K562 (cell line): ENCODE data around the gene DAGLA. TPM values are rescaled to one million over a fixed set of nuclear protein-coding genes. Genes with fewer than 3 reads are reported as not detected.

ENCODE experiments used
- CTCF ChIP-seq, 3 experiments: IDR thresholded peaks in 2 of 3; conservative IDR thresholded peaks in 1 of 3; 2 replicates each; pipeline ENCODE4 v1.5.1; 2011 to 2012; ENCODE audit warnings: low read length in 3 of 3, mild to moderate bottlenecking in 3 of 3, control low read depth in 2 of 3, improper control_type of control experiment in 1 of 3, inconsistent platforms in 1 of 3, low read depth in 1 of 3, mixed read lengths in 1 of 3, moderate library complexity in 1 of 3; ENCODE audit not compliant: insufficient read depth in 2 of 3
- FOXK1 ChIP-seq: sonication (generic); formaldehyde crosslinking; IDR thresholded peaks from 2 replicates; pipeline ENCODE4 v1.8.0; 2022; ENCODE audit warnings: missing genetic modification reagents, mild to moderate bottlenecking, borderline replicate concordance
- ILF3 ChIP-seq: fragments of 450-650 bp; IDR thresholded peaks from 2 replicates; pipeline ENCODE4 v1.6.1; 2018; ENCODE audit warnings: antibody characterized with exemption, mild to moderate bottlenecking, moderate library complexity, borderline replicate concordance
- PHF20 ChIP-seq: fragments of 450-650 bp; IDR thresholded peaks from 2 replicates; pipeline ENCODE4 v1.6.1; 2018; ENCODE audit not compliant: partially characterized antibody
- PML ChIP-seq: IDR thresholded peaks from 2 replicates; pipeline ENCODE4 v1.6.1; 2012; ENCODE audit warnings: low read length, inconsistent platforms
- ZFPM2 ChIP-seq: fragments of 250-450 bp; sonication (Bioruptor Pico); IDR thresholded peaks from 2 replicates; pipeline ENCODE4 v1.5.1; 2022; ENCODE audit warnings: mild to moderate bottlenecking
- ZNF407 ChIP-seq: fragments of 450-650 bp; IDR thresholded peaks from 2 replicates; pipeline ENCODE4 v1.6.1; 2016; ENCODE audit warnings: low read depth
- polyA plus RNA-seq, 8 experiments: library from polyadenylated mRNA; depleted of rRNA in 4 of 8; stranded (reverse) in 5 of 8; unstranded in 3 of 8; fragments of >200 nt; fragmentation: Nextera tagmentation in 2 of 8; fragmentation: Illumina TruSeq in 1 of 8; extraction: Ambion mirVana in 2 of 8; extraction: Trizol in 1 of 8; gene quantifications; 2 replicates each; pipeline versions ENCODE4 v1.2.1 to v1.2.3, GENCODE V29; 2011 to 2014; ENCODE audit warnings: inconsistent platforms in 1 of 8, missing spikeins in 1 of 8
- total RNA-seq, 7 experiments: library from RNA; depleted of rRNA in 6 of 7; stranded (reverse); fragments of >200 nt in 6 of 7; fragmentation: Illumina TruSeq in 2 of 7; extraction: Trizol in 2 of 7; gene quantifications; 2 replicates each; pipeline versions ENCODE4 v1.2.1 to v1.2.3, GENCODE V29; 2011 to 2021; ENCODE audit warnings: low replicate concordance in 1 of 7
- TF ChIP-seq, protein P1 (sequence below), 2 experiments: fragments of 450-650 bp; formaldehyde crosslinking in 1 of 2; IDR thresholded peaks; 2 replicates each; pipeline versions ENCODE4 v1.4.0 to v1.6.1; 2014 to 2020; ENCODE audit warnings: mild to moderate bottlenecking in 2 of 2, borderline replicate concordance in 1 of 2, low read depth in 1 of 2

The DAGLA gene
- total and polyA plus RNA-seq, 9 of the 15 experiments (the other 6 are each of a cell fraction or from before 2014, with no cell fraction given), result 0.03 to 0.16 (median 0.04) TPM; not detected in 4

GRCh38 chr11:61791737-61792309 is 111.6 kb downstream of the DAGLA start (continued):
- TF ChIP-seq ILF3 (no peak), FOXK1 (CRISPR knock-in tag) (no peak; the same call in 1 of the 2 replicates), ZNF407 (no peak), ZFPM2 (no peak), CTCF (IDR thresholded peaks at IDR 0.05 in 2 of 3, conservative IDR thresholded peaks at IDR 0.05 in 1 of 3; ENCODE audit: insufficient read depth in 2 of 3, low read depth in 1 of 3, low read length in 3 of 3) (peak in 2 of 3 experiments; percentile 7 to 29; a peak in 1 of 6 replicates), PHF20 (no peak), PML (0 out of 2 replicates have a peak, but pooled peaks have one; percentile 15)
- TF ChIP-seq, protein P1, sequence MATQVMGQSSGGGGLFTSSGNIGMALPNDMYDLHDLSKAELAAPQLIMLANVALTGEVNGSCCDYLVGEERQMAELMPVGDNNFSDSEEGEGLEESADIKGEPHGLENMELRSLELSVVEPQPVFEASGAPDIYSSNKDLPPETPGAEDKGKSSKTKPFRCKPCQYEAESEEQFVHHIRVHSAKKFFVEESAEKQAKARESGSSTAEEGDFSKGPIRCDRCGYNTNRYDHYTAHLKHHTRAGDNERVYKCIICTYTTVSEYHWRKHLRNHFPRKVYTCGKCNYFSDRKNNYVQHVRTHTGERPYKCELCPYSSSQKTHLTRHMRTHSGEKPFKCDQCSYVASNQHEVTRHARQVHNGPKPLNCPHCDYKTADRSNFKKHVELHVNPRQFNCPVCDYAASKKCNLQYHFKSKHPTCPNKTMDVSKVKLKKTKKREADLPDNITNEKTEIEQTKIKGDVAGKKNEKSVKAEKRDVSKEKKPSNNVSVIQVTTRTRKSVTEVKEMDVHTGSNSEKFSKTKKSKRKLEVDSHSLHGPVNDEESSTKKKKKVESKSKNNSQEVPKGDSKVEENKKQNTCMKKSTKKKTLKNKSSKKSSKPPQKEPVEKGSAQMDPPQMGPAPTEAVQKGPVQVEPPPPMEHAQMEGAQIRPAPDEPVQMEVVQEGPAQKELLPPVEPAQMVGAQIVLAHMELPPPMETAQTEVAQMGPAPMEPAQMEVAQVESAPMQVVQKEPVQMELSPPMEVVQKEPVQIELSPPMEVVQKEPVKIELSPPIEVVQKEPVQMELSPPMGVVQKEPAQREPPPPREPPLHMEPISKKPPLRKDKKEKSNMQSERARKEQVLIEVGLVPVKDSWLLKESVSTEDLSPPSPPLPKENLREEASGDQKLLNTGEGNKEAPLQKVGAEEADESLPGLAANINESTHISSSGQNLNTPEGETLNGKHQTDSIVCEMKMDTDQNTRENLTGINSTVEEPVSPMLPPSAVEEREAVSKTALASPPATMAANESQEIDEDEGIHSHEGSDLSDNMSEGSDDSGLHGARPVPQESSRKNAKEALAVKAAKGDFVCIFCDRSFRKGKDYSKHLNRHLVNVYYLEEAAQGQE (IDR thresholded peaks at IDR 0.05; ENCODE audit: borderline replicate concordance), result no peak
- TF ChIP-seq, protein P1 (CRISPR knock-in tag; IDR thresholded peaks at IDR 0.05; ENCODE audit: low read depth), result no peak
